ENCODE results near the gene TMEM150A. TPM values are rescaled to one million over a fixed set of nuclear protein-coding genes. Genes with fewer than 3 reads are reported as not detected.

The TMEM150A gene
- total RNA-seq, 2 experiments from 2014 or later, result 0.92 to 1.1 TPM

DNA sequence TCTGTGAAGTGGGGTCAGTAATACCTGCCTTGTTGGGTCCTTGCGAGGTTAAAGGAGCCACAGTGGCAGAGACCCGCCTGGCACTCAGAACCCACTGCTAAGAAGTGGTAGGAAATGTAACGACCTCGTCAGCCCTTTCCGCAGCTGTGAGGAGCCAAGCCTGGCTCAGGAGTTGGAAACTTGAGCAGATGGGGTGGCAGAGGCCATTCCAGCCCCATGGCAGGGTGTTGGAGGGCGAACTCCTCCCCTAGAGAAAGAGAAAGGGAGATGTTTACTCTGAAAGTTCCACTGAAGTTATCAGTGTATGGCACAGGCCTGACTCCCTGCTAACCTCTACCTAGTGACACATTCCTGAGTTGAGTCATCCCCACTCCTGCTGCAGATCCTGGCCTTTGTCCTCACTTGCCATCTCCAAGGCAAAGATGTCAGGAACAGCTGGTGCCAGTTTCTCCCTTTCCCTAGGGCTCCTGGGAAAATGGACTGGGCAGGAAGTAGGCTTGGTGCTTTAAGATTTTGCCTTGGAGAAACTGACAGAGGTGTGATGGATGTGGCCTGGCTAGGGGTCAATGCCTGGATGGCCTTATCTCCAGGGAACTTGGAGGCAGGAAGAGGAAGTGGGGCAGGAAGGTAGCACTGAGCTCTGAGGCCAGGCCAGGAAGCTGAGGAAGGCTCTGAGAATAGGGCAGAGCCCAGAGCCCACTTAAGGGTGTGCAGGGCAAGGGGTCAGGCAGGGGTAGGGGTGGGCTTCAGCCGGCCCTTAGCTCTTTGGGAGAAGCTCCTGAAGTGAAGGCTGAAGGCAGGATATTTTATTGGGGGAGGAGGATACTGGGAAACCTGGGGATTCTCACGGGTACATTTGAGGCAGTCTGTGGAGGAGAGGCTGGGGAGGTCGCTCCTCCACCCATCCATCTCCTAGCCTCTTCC, 17.4 kb downstream of the TMEM150A start:
- Histone ChIP-seq H3K4me2 (ENCODE audit: low read length) (no peak overlapping the region), H3K9me2 (ENCODE audit: insufficient read depth, low read length) (no peaks in the 10 kb centered on the region), H3K36me3 (ENCODE audit: insufficient read depth, low read length) (peaks cover 38% of the 10 kb centered on the region), H3K27ac (ENCODE audit: low read depth, low read length, poor library complexity, severe bottlenecking) (no peak overlapping the region), H2AFZ (ENCODE audit: low read length) (no peak overlapping the region), H3K4me1 (ENCODE audit: insufficient read depth, low read length, poor library complexity, severe bottlenecking) (peaks cover 13% of the 10 kb centered on the region), H3K79me2 (ENCODE audit: insufficient read depth, low read depth, low read length) (peaks cover 3% of the 10 kb centered on the region; the same call in 1 of the 2 replicates), H3K4me3 (ENCODE audit: low read depth, low read length, poor library complexity, severe bottlenecking) (no peak overlapping the region), H4K20me1 (ENCODE audit: insufficient read depth, low read length) (no peaks in the 10 kb centered on the region), H3K9me3 (ENCODE audit: low read length) (no peaks in the 10 kb centered on the region)
- ChIA-PET POLR2A (interaction anchor here (1.0 kb wide), 1 partner anchor 8 kb away, joined by 4 read pairs; the partner anchor contains the start of gene VAMP8), CTCF (ENCODE audit: unreplicated experiment) (interaction anchor here (1.1 kb wide), 1 partner anchor 10 kb away, joined by 3 read pairs; the partner anchor contains the start of gene RNF181)
- no peak for DNase-seq (ENCODE audit: low spot score)
- TF ChIP-seq, protein P1, sequence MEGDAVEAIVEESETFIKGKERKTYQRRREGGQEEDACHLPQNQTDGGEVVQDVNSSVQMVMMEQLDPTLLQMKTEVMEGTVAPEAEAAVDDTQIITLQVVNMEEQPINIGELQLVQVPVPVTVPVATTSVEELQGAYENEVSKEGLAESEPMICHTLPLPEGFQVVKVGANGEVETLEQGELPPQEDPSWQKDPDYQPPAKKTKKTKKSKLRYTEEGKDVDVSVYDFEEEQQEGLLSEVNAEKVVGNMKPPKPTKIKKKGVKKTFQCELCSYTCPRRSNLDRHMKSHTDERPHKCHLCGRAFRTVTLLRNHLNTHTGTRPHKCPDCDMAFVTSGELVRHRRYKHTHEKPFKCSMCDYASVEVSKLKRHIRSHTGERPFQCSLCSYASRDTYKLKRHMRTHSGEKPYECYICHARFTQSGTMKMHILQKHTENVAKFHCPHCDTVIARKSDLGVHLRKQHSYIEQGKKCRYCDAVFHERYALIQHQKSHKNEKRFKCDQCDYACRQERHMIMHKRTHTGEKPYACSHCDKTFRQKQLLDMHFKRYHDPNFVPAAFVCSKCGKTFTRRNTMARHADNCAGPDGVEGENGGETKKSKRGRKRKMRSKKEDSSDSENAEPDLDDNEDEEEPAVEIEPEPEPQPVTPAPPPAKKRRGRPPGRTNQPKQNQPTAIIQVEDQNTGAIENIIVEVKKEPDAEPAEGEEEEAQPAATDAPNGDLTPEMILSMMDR (conservative IDR thresholded peaks at IDR 0.05; ENCODE audit: low read length), result no peak
- BruUV-seq (replicated peaks), result no TSS peak
- intact Hi-C loops (cut with micrococcal nuclease; ENCODE audit: unreplicated experiment), result no loop called here

DNA sequence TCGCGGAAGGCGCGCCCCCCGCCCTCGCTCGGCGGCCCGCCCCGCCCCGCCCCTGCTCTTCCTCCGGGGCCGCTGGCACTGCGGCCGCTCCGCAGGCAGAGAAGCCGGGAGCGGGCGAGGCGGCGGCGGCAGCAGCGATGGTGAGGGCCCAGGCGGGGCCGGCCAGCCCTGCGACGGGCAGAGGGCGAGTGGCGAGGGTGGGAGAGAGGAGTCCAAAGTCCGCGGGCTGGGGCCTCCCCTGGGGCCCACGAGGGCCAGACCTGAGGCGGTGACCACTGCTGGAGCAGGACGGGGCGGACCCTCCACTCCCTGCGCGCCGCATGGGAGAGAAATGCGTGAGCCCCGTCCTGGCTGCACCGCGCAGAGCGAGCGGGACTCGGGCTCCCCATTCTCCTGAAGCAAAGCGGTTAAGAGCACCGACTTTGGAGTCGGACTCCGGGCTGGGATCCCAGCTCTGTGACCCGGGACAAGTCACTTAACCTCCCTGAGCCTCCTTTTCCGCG, 18.1 kb downstream of the TMEM150A start, which contains the start of gene VAMP5:
Gene VAMP5, plus strand, starts transcription at position 78 of the 503 bp plus-strand sequence. Its CDS starts 60 bp downstream, at position 138.
- Histone ChIP-seq H3K36me3 (ENCODE audit: insufficient read depth, low read length) (peaks cover 45% of the 10 kb centered on the region), H3K4me3 (ENCODE audit: low read depth, low read length, poor library complexity, severe bottlenecking) (no peak within 1 kb of the TSS), H3K9me2 (ENCODE audit: insufficient read depth, low read length) (no peaks in the 10 kb centered on the region), H3K4me1 (ENCODE audit: insufficient read depth, low read length, poor library complexity, severe bottlenecking) (peaks cover 21% of the 10 kb centered on the region), H3K79me2 (ENCODE audit: insufficient read depth, low read depth, low read length) (peaks cover 10% of the 10 kb centered on the region; the same call in 1 of the 2 replicates), H4K20me1 (ENCODE audit: insufficient read depth, low read length) (no peaks in the 10 kb centered on the region), H2AFZ (ENCODE audit: low read length) (no peak within 1 kb of the TSS), H3K27ac (ENCODE audit: low read depth, low read length, poor library complexity, severe bottlenecking) (no peak within 1 kb of the TSS), H3K9me3 (ENCODE audit: low read length) (no peaks in the 10 kb centered on the region), H3K4me2 (ENCODE audit: low read length) (no peak within 1 kb of the TSS)
- CTCF ChIA-PET (ENCODE audit: unreplicated experiment), result no interaction called here
- TF ChIP-seq, protein P1 (conservative IDR thresholded peaks at IDR 0.05; ENCODE audit: low read length), result no peak
- no peak for TF ChIP-seq EZH2phosphoT487 (IDR thresholded peaks at IDR 0.05; ENCODE audit: borderline replicate concordance, low read depth, low read length)
- POLR2A ChIA-PET, result no interaction called here
- no TSS peak for BruUV-seq (replicated peaks)
- intact Hi-C loops (cut with micrococcal nuclease; ENCODE audit: unreplicated experiment), result no loop called here
- DNase-seq (ENCODE audit: low spot score), result no peak

Data from OCI-LY7 (cell line).